GM18868 (cell line): Measurements from ENCODE around the gene STRN4.
"Not testable (repeated sequence)": the region's sequence is repeated elsewhere in the genome, so short reads cannot be mapped to it uniquely, and the experiment has no call there.

Experiments used
- ATAC-seq: cut with Tn5 transposase; IDR thresholded peaks from one replicate; pipeline ENCODE4 v1.9.1; 2021; ENCODE audit warnings: mild to moderate bottlenecking, moderate library complexity; ENCODE audit not compliant: unreplicated experiment

The STRN4 gene

DNA sequence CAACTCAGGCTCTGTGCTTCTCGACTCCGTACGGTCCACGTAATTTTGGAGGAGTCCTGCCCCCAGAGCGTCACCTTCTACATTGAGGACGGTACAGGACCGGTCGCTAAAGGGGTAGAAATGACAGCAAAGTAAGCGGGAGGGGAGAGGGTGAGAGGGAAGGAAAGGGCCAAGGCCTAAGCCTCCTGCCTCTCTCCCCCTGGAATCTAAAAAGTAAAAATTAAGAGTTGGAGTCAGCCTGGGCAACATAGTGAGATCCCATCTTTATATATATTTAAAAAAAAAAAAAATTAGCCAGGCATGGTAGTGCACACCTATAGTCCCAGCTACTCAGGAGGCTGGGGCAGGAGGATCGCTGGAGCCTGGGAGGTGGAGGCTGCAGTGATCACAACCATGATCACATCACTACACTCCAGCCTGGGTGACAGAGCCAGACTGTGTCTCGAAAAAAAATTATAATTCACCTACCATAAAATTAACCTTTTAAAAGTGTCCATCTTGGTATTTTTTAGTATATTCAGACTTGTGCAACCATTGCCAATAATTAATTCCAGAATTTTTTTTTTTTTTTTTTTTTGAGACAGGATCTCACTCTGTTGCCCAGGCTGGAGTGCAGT is 29.5 kb upstream of the STRN4 start:
- ATAC-seq = no peak

DNA sequence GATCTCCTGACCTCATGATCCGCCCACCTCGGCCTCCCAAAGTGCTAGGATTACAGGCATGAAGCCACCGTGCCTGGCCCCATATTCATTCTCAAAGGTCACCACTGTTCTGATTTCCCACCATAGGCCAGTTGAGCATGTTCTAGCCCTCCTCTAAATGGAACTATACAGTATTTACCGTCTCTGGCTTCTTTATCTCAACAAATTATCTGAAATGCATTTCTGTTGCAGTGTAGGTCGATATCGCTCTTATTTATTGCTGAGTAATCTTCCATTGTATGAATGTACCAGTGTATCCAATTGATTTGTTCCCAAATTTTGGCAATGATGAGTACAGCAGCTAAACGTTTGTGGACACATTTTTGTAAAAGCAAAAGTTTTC is 26.8 kb upstream of the STRN4 start:
- ATAC-seq = no peak

- ATAC-seq = no peak
Measured at GRCh38 chr19:46772170-46773017, 26.1 kb upstream of the STRN4 start.

GRCh38 chr19:46768746-46769145 is 22.5 kb upstream of the STRN4 start:
- ATAC-seq = not testable (repeated sequence)

DNA sequence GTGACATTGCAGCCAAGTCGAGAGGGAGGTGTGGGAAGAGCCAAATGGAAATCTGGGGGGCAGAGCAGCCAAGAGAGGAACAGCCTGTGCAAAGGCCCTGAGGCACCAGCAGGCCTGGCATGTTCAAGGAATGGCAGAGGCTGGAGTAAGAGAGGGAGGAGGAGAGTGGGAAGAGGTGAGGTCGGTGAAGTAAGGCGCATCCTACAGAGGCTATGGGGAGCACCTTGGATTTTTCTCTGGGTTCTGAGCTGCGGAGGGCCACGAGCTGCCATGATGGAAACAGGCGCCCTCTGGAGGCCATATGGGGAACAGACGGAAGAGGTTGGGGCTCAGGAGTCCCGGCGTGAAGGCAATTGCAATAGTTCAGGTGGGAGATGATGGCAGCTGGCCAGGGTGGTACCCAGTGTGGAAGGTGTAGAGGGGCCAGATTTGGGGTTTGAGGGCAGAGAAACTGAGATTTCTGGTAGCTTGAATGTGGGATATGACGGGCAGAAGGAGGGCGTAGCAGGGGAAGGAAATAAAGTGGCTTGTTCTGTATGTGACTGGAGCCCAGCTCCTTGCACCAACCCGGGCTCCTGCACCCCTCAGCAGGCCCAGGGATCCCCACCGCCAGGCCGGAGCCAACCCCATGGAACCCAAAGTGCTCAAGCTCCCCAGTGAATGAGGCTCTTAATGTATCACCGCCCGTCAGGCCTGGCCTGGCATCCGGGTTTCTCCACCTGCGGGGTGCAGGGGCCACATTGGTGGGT is 20.5 kb upstream of the STRN4 start:
- no peak for ATAC-seq

- ATAC-seq = no peak
Measured at GRCh38 chr19:46764817-46765291, 18.6 kb upstream of the STRN4 start.

DNA sequence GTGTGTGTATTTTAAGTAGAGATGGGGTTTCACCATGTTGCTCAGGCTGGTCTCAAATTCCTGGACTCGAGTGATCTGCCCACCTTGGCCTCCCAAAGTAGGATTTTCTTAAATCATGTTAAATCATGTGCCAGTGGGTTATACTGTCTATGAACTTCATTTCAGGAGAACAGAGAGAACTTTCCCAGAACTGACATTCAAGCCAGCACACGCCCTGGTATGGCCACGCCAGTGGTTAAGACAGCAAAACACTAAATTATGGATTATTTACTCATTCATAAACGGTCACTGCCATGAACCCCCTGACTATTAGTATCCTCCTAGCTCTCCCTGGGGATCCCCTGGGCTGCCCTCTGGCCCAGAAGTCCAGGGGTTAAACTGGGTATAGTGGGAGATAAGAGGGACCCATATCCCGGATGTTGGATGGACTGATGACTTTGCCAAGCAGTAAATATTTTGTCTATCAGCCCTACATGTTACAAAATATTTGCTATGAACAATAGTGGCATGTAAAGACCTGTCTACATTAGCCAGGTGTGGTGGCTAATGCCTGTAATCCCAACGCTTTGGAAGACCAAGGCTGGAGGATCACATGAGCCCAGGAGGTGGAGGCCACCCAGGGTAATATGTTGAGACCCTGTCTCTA is 16.1 kb upstream of the STRN4 start:
- ATAC-seq = no peak

- ATAC-seq = no peak
Measured at GRCh38 chr19:46761418-46761831, 15.2 kb upstream of the STRN4 start.

GRCh38 chr19:46760897-46761296 is 14.6 kb upstream of the STRN4 start:
- not testable (repeated sequence) for ATAC-seq

DNA sequence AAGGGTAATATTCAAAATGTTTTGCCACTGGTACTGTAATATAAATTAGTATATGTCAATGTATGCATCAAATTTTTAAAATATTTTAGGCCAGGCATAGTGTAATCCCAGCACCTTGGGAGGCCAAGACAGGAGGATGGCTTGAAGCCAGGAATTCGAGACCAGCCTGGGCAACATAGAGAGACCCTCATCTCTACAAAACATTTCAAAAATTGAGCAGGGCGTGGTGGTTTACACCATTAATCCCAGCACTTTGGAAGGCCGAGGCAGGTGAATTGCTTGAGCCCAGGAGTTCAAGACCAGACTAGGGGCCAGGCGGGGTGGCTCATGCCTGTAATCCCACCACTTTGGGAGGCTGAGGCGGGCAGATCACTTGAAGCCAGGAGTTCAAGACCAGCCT is 14.1 kb upstream of the STRN4 start:
- no peak for ATAC-seq

GRCh38 chr19:46759817-46760333 is 13.6 kb upstream of the STRN4 start:
- ATAC-seq = no peak

GRCh38 chr19:46759206-46759605 is 13.0 kb upstream of the STRN4 start:
- no peak for ATAC-seq

- no peak for ATAC-seq
Measured at GRCh38 chr19:46756544-46756888, 10.3 kb upstream of the STRN4 start.

DNA sequence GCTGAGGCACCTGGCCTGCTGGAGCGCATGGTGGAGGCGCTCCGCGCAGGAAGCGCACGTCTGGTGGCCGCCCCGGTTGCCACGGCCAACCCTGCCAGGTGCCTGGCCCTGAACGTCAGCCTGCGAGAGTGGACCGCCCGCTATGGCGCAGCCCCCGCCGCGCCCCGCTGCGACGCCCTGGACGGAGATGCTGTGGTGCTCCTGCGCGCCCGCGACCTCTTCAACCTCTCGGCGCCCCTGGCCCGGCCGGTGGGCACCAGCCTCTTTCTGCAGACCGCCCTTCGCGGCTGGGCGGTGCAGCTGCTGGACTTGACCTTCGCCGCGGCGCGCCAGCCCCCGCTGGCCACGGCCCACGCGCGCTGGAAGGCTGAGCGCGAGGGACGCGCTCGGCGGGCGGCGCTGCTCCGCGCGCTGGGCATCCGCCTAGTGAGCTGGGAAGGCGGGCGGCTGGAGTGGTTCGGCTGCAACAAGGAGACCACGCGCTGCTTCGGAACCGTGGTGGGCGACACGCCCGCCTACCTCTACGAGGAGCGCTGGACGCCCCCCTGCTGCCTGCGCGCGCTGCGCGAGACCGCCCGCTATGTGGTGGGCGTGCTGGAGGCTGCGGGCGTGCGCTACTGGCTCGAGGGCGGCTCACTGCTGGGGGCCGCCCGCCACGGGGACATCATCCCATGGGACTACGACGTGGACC is 9.7 kb upstream of the STRN4 start:
- ATAC-seq = no peak

- ATAC-seq = no peak
Measured at GRCh38 chr19:46755077-46755852, 9.0 kb upstream of the STRN4 start.

- ATAC-seq = no peak
Measured at GRCh38 chr19:46753420-46754155, 7.3 kb upstream of the STRN4 start.

GRCh38 chr19:46748325-46749109 is 2.3 kb upstream of the STRN4 start:
- no peak for ATAC-seq
